GM18867 (cell line): Measurements from ENCODE around the gene SYCP3.
"Not testable (repeated sequence)": the region's sequence is repeated elsewhere in the genome, so short reads cannot be mapped to it uniquely, and the experiment has no call there.

Experiments used
- ATAC-seq: cut with Tn5 transposase; IDR thresholded peaks from one replicate; pipeline ENCODE4 v1.9.1; 2021; ENCODE audit warnings: mild to moderate bottlenecking, moderate library complexity; ENCODE audit not compliant: unreplicated experiment

Gene SYCP3

DNA sequence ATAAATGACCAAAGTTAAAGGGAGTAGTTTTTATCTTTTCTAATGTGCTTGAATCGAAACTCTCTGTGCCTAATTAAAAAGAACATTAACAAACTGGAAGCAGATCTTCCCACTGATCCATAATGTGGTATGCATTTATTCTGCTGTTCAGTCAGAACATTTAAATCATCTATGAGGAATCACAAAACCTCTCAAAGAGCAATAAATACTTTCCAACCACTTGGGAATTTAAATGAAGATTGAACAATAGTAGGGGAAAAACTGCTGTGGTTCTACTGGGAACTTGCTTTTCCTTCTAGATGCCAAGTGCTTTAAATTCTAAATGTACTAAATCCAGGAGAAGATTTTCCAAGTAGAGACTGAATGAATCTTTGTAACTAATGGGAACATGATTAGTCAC lies 54.2 kb downstream of the SYCP3 start:
- no peak for ATAC-seq

DNA sequence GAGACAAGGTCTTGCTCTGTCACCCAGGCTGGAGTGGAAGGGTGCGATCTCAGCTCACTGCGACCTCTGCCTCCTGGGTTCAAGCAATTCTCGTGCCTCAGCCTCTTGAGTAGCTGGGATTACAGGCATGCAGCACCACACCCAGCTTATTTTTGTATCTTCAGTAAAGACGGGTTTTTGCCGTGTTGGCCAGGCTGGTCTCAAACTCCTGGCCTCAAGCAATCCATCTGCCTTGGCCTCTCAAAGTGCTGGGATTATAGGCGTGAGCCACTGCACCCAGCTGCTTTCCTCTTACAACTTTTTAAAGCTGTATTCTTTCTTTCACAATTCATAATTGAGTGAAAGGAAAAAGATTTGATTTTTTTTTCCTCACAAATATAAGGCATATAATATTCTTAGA lies 57.6 kb downstream of the SYCP3 start:
- ATAC-seq, result not testable (repeated sequence)

DNA sequence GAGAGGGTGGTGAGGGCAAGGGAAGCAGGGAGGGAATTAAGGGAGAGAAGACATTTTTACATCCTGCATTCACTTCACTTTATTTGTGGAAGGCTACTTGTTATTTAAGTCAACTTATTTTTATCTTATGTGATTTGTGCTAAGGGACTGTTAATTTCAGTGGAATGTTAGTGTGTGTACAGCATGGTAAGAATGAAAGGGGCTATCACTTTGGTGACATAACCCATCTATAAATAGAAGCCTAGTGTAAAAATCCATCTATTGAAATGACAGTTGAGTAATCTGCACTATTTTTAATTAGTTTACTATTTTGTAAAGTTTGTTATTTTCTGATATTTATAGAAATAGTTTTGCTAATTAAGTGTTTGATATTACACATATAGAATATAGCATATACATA lies 58.6 kb downstream of the SYCP3 start:
- ATAC-seq, result no peak

DNA sequence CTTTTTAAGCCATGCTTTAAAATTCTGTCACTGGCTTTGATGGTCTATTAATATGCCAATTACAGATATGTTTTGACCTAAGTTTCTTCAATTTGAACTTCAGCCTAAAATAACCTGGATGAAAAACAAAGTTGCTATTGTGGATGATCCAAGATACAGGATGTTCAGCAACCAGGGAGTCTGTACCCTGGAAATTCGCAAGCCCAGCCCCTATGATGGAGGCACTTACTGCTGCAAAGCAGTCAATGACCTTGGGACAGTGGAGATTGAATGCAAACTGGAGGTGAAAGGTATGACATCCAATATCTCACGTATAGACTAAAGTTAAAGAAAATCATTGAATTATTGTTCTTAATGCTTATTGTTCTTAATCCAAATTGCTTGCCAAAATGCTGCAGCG lies 59.0 kb downstream of the SYCP3 start:
- ATAC-seq, result no peak
